Lung (tissue), 12 donors: ENCODE measurements around the gene DPP3. TPM values are rescaled to one million over a fixed set of nuclear protein-coding genes. Genes with fewer than 3 reads are reported as not detected.

Experiments used
- ATAC-seq: fragments of 200-7000 bp; cut with Tn5 transposase; one replicate; pipeline ENCODE4 v1.9.1; 2020; ENCODE audit warnings: moderate number of reproducible peaks; ENCODE audit not compliant: insufficient read depth, low FRiP score
- DNase-seq, 3 donors: peaks; one replicate each; pipeline ENCODE4 v3.0.0-alpha.2; 2013 to 2017
- H3K27ac ChIP-seq, 2 donors: one replicate each; pipeline ENCODE4 v1.5.1; 2013; ENCODE audit warnings: mild to moderate bottlenecking in 2 of 2, moderate library complexity in 2 of 2, control low read depth in 1 of 2, inconsistent platforms in 1 of 2, low read depth in 1 of 2, low read length in 1 of 2
- H3K27me3 ChIP-seq, 3 donors: one replicate each; pipeline ENCODE4 v1.5.1; 2013; ENCODE audit warnings: low read length in 2 of 3; ENCODE audit not compliant: control insufficient read depth in 3 of 3, insufficient read depth in 3 of 3
- H3K36me3 ChIP-seq, 4 donors: one replicate each; pipeline ENCODE4 v1.5.1; 2013; ENCODE audit warnings: low read length in 4 of 4, mild to moderate bottlenecking in 1 of 4, moderate library complexity in 1 of 4; ENCODE audit not compliant: control insufficient read depth in 4 of 4, insufficient read depth in 4 of 4
- H3K4me1 ChIP-seq, 5 donors: one replicate each; pipeline ENCODE4 v1.5.1; 2013; ENCODE audit warnings: low read length in 5 of 5, mild to moderate bottlenecking in 2 of 5, moderate library complexity in 1 of 5; ENCODE audit not compliant: control insufficient read depth in 5 of 5, insufficient read depth in 5 of 5
- H3K4me3 ChIP-seq: one replicate; pipeline ENCODE4 v1.5.1; 2013; ENCODE audit warnings: mild to moderate bottlenecking, control low read depth, moderate library complexity
- H3K9ac ChIP-seq, 2 donors: one replicate each; pipeline ENCODE4 v1.5.1; 2013; ENCODE audit warnings: low read length in 2 of 2, control low read depth in 1 of 2; ENCODE audit not compliant: insufficient read depth in 1 of 2
- H3K9me3 ChIP-seq, 4 donors: one replicate each; pipeline ENCODE4 v1.5.1; 2013; ENCODE audit warnings: low read length in 3 of 4, mild to moderate bottlenecking in 1 of 4, moderate library complexity in 1 of 4; ENCODE audit not compliant: control insufficient read depth in 4 of 4, insufficient read depth in 3 of 4
- WGBS, 2 donors: extraction: QIAGEN DNeasy Blood & Tissue Kit; methylation state at CpG; one replicate each; pipeline ENCODE4 v1.1.7; 2013; 5-methylcytosine and 5-hydroxymethylcytosine counted together
- polyA plus RNA-seq, 2 donors: library from polyadenylated mRNA; stranded (reverse); fragments of 200-250 nt; gene quantifications; one replicate each; pipeline ENCODE4 v1.2.1, GENCODE V29; 2013
- total RNA-seq, 2 donors: library from RNA; depleted of rRNA in 1 of 2; stranded (reverse); fragments of >200 nt in 1 of 2; gene quantifications; one replicate each; pipeline ENCODE4 v1.2.1, GENCODE V29; 2014 to 2021
- TF ChIP-seq, protein P1 (sequence below): IDR thresholded peaks from 2 replicates; pipeline ENCODE4 v1.5.1; 2012; ENCODE audit warnings: mild to moderate bottlenecking; ENCODE audit errors: control extremely low read depth, extremely low read depth
- donor health status: control.
- donor health status: control.
- donor health status: Bipolar disorder and iron deficiency.
- donor health status: healthy.
- donor health status: DM: yes; HTN: yes; CAD: no.

DPP3 gene
- total and polyA plus RNA-seq, 4 donors, result 25.4 to 76.3 (median 44.7) TPM

DNA sequence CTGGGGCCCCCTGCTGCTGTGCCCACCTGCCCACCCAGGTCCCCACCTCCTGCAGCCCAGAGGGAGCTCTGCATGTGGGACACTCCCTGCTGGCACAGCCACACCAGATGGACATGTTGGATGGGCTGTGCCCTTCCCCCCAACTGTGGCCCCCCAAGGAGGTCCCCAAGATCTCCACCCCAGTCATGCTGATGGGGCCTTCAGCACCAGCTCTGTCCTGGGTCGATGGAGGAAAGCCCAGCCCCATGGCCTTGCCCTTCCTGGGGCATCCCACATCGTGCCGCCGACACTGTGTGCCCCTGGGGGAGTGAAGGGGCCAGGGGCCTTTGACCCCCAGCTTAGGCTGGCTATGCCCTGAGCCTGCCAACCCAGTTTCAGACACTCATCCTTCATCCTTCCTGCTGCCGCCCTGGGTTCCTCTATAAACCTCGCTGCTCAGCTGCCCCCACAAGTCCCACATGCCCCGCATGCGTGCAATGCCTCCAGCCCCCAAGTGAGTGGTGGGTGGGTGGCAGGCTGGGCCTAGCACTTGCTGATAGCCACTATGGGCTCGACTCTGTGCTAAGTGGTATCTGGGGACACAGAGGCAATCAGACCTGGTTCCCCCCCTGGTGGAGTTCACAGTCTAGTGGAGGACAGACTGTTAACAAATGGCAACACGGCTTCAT is 3.9 kb upstream of the DPP3 start:
- WGBS, 2 donors, result 80 to 83% methylated on average over 10 of the region's 10 CpGs
- Histone ChIP-seq H3K9ac (no peak overlapping the region), H3K9me3 (no peaks in the 10 kb centered on the region), H3K27ac (no peak overlapping the region), H3K4me1 (peaks cover 0 to 11% (median 4%) of the 10 kb centered on the region in 5 donors), H3K4me3 (no peak overlapping the region), H3K27me3 (no peaks in the 10 kb centered on the region), H3K36me3 (peaks cover 0 to 18% (median 6%) of the 10 kb centered on the region in 4 donors)
- TF ChIP-seq, protein P1, sequence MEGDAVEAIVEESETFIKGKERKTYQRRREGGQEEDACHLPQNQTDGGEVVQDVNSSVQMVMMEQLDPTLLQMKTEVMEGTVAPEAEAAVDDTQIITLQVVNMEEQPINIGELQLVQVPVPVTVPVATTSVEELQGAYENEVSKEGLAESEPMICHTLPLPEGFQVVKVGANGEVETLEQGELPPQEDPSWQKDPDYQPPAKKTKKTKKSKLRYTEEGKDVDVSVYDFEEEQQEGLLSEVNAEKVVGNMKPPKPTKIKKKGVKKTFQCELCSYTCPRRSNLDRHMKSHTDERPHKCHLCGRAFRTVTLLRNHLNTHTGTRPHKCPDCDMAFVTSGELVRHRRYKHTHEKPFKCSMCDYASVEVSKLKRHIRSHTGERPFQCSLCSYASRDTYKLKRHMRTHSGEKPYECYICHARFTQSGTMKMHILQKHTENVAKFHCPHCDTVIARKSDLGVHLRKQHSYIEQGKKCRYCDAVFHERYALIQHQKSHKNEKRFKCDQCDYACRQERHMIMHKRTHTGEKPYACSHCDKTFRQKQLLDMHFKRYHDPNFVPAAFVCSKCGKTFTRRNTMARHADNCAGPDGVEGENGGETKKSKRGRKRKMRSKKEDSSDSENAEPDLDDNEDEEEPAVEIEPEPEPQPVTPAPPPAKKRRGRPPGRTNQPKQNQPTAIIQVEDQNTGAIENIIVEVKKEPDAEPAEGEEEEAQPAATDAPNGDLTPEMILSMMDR, result no peak
- DNase-seq, result no peak
- no peak for ATAC-seq

DNA sequence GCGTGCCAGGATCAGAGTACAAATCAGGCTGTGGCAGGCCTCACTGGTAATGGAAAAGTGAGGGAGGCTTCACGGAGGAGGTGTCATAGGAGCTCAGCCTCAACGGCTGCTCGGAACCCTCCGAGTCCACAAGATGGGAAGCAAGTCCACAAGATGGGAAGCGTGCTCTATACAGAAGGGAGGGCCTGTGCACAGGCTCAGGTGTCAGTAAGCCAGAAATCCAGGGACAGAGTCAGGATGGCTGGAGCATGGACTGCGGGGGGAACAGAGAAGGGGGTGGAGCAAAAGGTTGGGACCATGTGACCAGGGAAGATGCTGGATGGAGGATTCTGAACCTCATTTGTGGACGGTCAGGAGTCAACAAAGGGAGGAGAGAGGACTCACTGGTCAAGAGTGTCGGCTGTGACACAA is 3.4 kb upstream of the DPP3 start:
- no peaks in the 10 kb centered on the region for H3K9me3 ChIP-seq
- ATAC-seq (no peak), DNase-seq (no peak)
- H3K27me3 ChIP-seq, result no peaks in the 10 kb centered on the region
- H3K4me3 ChIP-seq, result no peak overlapping the region
- no peak overlapping the region for H3K27ac ChIP-seq
- peaks cover 0 to 11% (median 4%) of the 10 kb centered on the region in 5 donors for H3K4me1 ChIP-seq
- peaks cover 0 to 18% (median 6%) of the 10 kb centered on the region in 4 donors for H3K36me3 ChIP-seq
- TF ChIP-seq, protein P1, result no peak
- 76 to 84% methylated on average over 9 of the region's 9 CpGs for WGBS, 2 donors
- no peak overlapping the region for H3K9ac ChIP-seq

DNA sequence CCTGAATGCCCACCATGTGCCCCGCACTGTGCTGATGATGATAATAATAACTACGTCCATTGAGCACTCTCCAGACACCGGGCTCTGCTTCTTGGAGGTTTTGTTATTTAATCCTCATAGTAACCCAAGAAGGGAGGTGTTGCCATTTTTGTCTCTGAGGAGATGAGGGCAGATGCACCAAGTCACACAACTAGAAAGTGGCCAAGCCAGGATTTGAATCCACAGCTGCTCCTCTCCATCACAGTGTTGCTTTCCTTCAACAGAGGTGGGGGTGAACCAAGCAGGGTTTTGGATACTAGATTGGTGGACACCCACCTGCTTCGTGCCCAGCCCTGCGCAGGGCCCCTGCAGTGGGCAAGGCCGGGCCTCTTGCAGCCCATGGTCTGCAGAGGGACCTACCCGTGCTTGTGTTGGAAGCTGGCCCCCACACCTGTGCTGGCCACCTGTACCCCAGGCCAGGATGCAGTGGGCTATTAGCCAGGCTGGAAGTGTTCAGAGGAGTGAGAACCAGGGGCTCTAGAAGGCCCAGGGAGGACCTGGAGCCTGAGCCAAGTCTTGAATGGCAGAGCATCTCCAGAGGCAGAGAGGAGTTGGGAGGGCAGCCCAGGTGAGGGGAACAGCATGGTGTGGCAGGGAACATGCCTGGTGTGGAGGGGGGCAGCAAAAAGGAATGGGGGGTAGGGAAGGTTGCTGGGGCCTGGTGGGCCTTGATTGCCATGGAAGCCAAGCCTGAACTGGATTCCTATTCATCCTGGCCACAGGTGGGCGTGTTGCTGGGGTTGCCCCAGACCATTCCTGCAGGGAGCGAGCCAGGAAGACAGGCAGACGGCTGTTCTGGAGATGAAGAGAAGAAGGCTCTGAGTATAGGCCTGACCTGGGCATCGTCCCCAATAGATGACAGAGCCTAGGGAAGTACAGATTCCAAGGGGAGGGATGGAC is 2.7 kb upstream of the DPP3 start:
- Histone ChIP-seq H3K36me3 (peaks cover 0 to 15% (median 3%) of the 10 kb centered on the region in 4 donors), H3K4me1 (peaks cover 0 to 11% (median 4%) of the 10 kb centered on the region in 5 donors), H3K9ac (no peak overlapping the region), H3K9me3 (no peaks in the 10 kb centered on the region), H3K27me3 (no peaks in the 10 kb centered on the region), H3K27ac (no peak overlapping the region), H3K4me3 (no peak overlapping the region)
- 90 to 93% methylated on average over 11 of the region's 11 CpGs for WGBS, 2 donors
- ATAC-seq (no peak), DNase-seq (no peak)
- TF ChIP-seq, protein P1, result no peak
